EL (cell line): ENCODE data around the gene GNB3.

Experiments
- DNase-seq: peaks from one replicate; pipeline ENCODE4 v3.0.0-alpha.2; 2016

Gene GNB3

DNA sequence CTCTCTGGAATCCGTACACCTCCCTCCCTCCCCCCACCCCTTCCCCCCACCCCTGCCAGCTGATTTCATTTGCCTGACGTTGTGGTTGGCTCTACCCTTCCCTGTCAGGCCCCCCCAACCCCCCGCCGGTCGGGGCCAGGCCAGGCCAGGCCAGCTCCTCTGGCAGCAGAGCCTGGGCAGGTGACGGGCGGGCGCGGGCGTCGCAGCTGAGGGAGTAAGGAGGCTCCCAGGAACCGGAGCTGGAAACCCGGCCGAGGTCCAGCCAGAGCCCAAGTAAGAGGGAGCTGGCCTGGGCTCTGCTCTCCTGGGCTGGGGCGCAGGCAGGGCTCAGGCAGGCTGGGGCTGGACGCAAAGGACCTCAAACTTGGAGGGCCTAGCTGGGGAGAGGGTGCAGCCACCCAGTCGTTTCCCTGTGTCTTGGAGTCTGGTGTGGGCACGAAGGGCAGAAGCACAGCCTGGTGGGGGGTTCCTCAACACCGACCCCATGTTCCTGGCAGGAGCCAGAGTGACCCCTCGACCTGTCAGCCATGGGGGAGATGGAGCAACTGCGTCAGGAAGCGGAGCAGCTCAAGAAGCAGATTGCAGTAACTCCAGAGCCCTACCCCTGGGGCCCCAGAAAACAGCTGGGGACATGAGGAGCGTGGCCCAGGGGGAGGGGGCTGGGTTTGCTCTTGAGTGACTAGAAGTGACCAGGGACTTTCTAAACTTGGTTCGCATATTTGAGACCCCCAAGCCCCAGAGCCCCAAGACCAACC is at the start of gene GNB3:
Gene GNB3 (plus strand): TSS at position 165 of the 755 bp plus-strand sequence. CDS start 363 bp downstream, at position 528.
- DNase-seq, result no peak

DNA sequence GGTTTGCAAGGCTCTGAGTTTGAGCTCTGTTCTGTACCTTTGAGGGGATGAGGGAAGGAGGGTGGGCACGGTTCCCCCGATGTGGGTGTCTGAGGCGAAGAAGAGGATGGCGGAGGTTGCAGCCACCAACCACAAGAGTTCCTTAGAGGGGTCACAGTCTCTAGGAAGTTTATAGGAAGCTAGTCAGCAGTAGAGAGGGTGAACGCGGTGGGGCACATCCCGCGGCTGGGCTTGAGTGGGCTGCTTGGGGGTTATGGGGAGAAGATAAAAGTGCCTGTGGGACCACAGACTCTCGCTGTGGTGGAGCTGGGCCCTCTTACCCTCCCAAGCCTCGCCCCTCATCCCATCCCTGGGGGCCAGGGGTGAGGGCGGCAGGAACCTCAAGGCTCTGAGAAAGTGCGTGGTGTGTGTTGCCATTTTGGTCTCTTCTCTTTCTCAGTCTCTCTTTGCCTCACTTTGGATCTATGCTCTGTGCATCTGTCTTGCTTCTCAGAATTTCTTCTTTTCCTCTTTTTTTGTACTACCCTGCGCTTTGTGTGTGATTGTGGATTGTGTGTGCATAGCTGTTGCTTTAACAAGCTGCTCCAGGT is 48.7 kb upstream of the GNB3 start:
- DNase-seq, result no peak

DNA sequence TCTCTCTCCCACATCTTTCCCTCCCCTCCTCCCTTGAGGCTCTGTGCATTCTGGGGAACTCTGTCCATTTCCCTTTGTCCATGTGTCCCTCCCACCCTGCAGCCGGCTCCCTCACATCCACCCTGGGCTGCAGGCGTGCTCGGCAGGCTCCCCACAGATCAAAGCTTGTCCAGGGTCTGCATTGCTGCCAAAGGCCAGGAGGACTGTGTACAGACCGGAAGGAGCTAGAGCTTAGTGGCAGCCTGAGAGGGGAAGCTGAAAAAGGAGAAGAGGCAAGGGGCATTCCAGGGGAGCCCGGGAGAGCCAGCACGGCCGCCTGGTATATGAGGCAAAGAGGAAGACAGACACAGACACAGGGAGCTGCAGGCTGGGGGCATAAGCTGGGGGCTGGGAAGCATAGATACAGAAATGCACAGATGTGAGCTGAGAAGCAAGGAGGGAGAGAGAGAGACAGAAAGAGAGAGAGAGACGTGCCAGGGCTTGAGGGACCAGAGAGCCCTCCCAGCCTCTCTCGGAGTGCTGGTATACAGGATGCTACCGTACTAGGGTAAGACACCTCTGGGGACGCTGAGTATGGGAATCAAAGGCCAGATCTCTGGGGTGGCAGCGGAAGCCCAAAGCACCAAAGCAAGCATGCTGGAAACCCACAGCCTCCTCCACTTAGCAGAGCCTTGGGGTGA is 48.1 kb upstream of the GNB3 start:
- no peak for DNase-seq

DNA sequence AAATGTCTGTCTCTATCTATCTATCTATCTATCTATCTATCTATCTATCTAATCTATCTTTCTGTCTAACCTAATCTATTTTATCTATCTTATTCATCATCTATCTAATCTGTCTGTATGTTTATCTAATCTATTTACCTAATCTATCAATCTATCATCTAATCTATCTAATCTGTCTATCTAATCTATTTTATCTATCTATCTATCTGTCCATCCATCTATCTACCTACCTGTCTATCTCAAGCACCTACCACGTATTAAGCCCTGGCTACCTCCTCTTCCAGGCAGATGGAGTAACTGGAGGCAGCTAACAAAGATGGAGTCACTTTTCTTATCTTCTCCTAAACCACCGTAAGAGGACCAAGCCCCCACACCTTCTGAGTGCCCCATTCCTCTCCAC is 45.6 kb upstream of the GNB3 start:
- DNase-seq, result no peak

DNA sequence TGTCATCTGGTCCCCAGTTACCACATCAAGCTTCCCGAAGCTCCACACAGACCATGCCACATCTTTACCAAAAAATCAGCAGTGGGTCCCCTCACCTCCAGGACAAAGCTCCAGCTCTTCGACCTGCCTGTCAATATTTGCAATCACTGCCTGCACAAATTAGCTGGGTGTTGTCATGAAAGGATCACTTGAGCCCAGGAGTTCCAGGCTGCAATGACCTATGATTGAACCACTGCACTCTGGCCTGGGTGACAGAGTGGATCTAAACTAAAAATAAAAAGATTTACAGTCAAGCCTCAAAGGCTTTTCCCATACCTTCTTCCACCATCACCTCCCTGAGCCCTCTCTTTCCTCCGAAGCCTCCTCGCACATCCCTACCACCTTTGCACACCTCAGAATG is 44.1 kb upstream of the GNB3 start:
- no peak for DNase-seq

DNA sequence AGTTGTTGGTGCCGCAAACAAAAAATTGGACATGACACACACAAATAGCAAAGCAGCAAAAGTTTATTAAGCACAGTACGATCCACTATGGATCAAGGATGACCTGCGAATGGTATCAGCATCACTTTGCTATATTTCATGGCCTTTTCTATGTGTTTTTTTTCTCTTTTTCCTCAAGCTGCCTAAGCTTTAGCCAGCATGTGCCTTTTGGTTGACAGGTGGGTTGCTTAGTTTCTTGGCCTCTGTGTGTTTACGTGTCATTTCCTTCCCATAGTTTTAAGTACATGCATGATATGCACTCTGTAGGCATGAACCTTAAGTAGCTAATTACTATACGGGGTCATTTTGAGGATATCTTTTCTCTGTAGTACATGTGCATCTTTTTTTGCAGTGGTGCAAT is 41.6 kb upstream of the GNB3 start:
- no peak for DNase-seq

DNA sequence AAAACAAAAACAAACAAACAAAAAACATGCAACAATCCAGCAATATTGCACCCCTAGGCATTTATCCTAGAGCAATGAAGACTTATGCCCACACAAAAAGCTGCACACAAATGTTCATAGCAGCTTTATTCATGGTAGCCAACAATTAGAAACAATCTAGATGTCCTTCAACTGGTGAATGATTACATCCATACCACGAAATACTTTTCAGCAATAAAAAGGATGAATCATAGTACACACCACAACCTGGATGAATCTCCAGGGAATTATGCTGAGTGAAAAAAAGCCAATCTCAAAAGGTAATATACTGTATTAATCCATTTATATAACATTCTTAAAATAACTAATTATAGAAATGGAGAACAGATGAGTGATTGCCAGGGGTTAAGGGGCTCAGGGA is 33.6 kb upstream of the GNB3 start:
- no peak for DNase-seq

DNA sequence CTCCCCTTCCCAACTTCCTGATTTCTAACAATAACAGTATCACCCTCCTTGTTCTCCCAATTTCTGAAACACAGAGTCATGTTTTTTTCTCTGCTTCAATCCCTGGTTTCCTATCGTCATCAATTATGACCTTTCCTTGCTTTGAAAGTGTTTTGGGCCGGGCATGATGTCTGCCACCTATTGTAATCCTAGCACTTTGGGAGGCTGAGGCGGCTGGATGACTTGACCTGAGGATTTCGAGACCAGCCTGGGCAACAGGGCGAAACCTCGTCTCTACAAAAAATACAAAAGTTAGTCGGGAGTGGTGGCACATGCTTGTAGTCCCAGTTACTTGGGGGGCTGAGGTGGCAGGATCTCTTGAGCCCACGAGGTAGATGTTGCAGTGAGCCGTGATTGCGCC is 31.7 kb upstream of the GNB3 start:
- no peak for DNase-seq

DNA sequence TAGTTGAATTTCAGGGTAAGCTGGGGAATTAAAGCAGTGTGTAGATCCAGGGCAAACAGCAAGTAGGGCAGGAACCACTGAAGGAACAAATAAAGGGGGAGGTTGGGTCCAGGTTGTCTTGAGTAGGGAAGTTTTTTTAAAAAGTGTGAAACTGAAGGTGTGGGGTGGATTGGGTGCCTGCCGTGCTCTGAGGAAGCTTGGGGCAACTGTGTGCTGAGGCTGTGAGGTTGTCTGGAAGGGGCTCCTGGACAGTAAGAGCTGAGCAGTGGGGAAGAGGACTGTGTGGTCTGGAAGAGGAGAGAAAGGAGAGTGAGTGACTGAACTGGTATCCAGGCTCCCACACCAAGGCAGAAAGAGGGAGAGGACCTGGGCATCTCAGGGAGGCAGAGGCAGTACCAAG is 30.0 kb upstream of the GNB3 start:
- no peak for DNase-seq

DNA sequence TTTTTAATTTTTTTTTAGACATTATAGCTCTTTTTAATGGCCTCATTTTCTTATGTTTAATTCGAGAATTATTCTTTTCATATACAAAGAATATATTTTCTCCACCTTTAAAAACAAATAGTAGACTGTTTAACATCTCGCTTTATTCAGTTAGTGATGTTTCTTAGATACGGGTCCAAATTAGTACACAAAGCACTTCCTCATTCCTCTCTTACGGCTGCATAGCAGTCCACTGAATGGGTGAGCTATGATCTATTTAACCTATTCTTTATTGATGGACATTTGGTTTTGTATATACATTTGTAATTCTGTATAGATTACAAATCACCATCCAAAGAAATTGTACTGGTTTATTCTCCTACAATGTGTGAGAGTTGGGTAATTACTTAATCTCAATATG is 27.4 kb upstream of the GNB3 start:
- no peak for DNase-seq

DNA sequence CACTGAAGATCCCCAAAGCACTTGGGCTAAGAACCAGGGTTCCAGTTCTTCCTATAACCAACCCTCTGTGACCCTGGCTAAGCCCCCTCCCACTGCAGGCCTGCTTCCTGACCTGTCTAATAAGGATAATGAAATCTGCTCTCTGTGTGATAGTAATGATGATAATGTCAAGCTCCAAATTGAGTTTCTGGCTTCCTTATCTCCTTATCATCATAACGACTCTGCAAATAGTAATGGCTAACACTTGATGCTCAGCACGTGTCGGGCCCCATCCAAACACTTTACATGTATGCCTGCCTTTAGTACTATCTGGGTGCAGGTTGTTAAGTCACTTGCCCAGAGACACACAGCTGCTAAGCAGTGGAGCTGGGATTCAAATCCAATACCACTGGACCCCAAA is 24.1 kb upstream of the GNB3 start:
- no peak for DNase-seq

DNA sequence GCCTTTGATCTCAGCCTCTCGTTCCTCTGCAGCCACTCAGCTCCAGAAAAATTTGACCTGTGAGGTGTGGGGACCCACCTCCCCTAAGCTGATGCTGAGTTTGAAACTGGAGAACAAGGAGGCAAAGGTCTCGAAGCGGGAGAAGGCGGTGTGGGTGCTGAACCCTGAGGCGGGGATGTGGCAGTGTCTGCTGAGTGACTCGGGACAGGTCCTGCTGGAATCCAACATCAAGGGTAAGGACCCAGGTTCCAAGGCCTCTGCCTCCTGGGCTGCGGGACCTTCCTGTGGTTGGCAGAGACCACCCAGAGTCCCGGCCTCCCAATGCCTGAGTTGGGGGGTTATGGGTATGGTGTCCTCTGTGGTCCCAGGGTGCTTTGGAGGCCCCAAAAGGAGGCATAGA is 23.6 kb upstream of the GNB3 start:
- no peak for DNase-seq

DNA sequence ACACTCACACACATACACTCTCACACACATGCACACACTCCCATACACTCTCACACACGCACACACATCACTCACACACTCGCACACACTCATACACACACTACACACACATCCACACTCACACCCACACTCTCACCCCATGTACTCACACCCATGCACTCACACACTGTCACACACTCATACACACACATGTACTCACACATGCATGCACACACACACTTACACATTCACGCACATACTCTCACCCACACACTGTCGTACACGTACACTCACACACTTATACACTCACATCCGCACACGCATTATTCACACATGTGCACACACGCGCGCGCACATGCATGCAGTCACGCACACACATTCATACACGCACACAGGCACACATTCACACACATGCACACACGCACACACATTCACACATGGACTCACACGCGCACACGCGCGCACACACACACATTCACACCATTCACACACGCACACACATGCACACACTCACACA is 23.0 kb upstream of the GNB3 start:
- DNase-seq, result no peak

DNA sequence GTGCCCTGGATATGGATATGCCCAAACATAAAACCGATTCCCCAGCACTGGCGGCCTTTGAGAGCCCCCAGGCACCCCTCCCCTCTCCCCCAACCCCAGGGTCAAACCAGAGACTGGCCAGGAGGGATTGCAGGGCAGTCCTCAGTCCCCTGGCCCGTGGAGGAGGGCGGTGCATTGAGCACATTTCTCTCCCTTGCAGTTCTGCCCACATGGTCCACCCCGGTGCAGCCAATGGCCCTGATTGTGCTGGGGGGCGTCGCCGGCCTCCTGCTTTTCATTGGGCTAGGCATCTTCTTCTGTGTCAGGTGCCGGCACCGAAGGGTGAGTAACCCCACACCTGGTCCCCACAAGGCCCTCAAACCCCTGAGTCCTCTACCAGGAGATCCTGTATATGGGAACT is 22.5 kb upstream of the GNB3 start:
- no peak for DNase-seq

DNA sequence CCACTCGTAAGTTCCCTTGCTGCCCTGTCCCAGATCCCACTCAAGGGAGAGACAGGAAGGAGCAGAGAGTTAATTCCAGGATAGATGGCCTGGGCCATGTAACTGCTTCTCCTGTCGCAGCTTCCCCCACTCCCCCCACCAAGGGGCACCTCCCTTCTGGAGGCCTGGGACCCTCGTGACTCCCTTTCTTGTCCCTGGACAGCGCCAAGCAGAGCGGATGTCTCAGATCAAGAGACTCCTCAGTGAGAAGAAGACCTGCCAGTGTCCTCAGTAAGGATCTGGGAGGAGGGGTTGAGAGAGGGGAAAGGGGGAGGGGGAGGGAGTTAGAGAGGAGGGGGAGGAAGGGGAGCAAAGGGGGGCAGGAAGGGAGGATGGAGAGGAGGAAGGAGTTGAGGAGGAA is 22.1 kb upstream of the GNB3 start:
- no peak for DNase-seq

DNA sequence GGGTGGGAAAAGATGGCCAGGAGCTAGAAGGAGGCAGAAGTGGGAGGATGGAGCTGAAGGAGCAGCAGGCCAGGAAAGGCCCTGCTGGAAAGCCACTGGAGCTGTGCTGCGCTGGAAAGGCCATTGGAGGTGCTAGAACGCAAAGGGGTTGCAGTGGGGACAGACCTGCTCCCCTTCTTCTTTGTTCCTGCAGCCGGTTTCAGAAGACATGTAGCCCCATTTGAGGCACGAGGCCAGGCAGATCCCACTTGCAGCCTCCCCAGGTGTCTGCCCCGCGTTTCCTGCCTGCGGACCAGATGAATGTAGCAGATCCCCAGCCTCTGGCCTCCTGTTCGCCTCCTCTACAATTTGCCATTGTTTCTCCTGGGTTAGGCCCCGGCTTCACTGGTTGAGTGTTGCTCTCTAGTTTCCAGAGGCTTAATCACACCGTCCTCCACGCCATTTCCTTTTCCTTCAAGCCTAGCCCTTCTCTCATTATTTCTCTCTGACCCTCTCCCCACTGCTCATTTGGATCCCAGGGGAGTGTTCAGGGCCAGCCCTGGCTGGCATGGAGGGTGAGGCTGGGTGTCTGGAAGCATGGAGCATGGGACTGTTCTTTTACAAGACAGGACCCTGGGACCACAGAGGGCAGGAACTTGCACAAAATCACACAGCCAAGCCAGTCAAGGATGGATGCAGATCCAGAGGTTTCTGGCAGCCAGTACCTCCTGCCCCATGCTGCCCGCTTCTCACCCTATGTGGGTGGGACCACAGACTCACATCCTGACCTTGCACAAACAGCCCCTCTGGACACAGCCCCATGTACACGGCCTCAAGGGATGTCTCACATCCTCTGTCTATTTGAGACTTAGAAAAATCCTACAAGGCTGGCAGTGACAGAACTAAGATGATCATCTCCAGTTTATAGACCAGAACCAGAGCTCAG is 21.4 kb upstream of the GNB3 start:
- no peak for DNase-seq

DNA sequence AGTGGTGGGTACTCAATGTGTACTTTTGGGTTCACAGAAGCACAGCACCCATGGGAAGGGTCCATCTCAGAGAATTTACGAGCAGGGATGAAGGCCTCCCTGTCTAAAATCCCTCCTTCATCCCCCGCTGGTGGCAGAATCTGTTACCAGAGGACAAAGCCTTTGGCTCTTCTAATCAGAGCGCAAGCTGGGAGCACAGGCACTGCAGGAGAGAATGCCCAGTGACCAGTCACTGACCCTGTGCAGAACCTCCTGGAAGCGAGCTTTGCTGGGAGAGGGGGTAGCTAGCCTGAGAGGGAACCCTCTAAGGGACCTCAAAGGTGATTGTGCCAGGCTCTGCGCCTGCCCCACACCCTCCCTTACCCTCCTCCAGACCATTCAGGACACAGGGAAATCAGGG is 20.6 kb upstream of the GNB3 start:
- DNase-seq, result no peak

DNA sequence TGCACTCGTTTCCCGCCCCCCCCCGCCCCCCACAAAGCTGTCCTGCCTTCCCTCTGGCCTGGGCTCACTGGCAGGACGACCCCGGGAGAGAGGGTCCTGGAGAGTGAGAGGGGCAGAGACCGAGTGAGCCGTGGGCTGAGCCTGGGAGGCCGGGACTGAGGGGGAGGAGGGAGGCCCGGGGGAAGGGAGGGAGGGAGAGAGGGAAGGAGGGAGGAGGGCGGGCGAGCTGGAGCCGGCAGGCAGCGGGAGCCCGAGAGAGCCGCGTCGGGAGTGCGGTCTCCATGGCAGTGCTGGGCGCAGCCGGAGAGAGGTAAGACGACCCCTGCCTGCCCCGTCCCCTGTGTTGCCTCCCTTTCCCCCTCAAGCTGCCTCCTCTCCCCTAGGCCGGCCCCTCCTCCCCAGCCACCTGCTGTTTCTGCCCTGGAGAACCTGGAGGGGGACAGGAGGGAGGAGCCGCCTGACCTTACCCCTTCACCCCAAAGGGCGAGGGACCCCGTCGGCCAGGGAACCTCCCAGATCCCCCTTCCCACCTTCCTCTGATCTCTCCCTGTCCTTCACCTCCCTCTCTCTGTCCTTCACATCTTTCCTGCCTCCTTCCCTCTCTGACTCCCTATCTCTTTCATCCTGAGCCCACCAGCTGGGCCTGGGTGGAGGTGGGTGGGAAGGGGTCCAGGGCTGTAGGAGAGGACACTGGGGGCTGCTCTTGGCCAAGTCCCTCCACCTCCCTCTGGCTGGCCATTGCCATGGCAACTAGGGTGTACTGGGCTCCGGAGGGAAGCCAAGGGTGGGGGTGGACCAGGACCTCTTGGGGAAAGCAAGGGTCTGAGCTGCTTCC is 18.9 kb upstream of the GNB3 start, which contains the start of gene GPR162:
Gene GPR162 (plus strand): TSS at position 231 of the 835 bp plus-strand sequence. CDS start 2,078 bp downstream, outside the sequence.
- DNase-seq, result peak; percentile 64

DNA sequence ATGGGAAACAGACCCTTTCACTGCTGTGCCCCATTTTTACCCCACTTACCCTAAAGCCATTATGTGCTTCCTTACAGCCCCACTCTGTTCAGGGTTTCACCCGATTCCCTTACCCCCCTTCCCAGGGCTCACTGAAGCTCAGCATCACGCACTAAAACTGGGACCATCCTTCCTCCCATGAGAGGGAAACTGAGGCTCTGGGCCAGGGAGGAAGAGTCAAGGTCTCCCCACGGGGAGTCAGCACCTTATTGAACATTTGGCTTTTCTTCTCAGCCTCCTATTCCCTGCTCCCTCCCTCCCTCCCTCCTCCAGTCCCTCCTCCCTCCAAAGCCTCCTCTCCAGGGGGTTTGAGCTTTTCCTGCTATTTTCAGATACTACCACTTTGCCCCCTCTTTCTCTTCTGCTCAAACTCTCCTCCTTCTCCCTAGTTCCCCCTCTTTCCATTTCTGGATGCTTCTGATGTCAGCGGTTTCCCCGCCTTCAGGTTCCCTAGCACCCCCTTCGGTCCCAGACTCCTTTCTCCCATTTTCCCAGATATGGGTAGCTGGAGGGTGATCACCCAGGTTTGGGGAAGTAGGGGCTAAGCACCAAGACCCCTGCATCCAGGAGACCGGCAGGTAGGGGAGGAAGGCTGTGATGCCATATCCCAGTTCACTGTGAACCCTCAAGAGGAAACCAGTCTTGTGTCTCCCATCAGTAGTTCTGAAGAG is 18.1 kb upstream of the GNB3 start:
- DNase-seq, result no peak

DNA sequence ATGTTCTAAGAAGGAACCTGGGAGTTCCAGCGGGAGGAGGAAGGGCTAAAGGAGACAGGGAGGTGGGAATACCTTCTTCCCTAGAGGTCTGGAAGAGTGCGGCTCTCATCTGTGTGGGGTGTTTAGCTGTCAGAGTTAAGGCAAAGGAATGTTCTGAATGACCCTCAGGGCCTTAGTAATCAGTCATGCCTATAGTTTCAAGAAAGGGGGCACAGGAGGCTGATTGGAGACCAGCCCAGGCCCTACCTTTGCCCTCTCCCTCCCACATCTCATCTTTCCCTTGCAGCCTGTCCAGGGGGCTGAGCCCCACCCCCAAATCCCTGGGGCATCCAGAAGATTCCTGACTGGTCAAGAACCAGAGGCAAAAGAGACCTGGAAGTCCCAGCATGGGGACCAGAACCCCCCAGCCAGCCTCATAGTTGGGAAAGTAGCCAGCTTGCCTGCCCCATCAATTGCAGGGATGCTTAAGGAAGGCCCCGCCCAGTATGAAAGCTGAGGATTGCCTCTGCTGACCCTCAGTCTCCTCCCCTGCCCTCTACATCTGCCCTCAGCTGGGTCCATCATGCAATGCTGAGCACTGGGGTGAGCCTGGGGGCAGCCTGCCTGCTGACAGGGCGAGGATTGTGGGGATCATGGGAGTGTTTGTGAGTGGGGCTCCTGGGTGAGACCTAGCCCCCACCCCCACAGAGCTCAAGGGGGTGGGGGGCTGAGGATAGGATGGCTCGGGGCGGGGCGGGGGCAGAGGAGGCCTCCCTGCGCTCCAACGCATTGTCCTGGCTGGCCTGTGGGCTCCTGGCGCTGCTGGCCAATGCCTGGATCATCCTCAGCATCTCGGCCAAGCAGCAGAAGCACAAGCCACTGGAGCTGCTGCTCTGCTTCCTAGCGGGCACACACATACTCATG is 17.3 kb upstream of the GNB3 start:
- DNase-seq, result peak; percentile 35
